CMK (cell line): ENCODE data around the gene PGAM2.

Experiments used
- DNase-seq: peaks from one replicate; pipeline ENCODE4 v3.0.0-alpha.2; 2010; ENCODE audit warnings: low read depth

The PGAM2 gene

DNA sequence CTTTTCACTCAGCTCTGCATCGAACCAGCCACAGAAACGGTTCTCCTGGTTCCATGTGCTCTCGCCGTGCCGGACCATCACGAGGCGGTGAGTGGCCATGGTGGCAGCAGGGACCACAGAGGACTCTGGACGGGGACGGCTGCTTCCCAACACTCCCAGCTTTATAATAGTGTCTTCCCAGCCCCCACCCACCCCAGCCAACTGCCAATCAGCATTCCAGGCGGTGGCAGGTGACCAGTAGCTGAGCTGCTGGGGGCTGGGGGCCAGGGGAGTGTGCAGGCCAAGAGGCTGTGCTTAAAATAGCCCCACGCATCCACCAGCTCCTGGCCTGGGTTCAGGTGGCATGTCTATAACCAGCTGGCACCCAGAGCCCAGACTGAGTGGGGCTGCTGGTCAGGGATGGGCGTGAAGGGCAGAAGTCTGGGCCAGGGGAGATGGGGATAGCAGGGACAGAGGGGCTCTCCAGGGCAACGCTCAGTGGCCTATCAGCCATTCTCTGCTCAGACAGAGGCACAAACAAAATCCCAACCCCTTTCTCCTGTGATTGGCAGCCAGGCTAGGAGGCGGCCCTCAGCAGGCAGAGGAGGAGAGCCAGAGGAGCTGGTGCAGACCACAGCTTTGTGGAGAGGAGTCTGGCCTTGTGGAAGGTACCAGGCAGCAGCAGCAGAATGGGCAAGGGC is at the start of gene PGAM2:
Gene PGAM2, minus strand, starts transcription at position 137 of the 680 bp plus-strand sequence. Its CDS starts 38 bp downstream, at position 99.
- DNase-seq = no peak

DNA sequence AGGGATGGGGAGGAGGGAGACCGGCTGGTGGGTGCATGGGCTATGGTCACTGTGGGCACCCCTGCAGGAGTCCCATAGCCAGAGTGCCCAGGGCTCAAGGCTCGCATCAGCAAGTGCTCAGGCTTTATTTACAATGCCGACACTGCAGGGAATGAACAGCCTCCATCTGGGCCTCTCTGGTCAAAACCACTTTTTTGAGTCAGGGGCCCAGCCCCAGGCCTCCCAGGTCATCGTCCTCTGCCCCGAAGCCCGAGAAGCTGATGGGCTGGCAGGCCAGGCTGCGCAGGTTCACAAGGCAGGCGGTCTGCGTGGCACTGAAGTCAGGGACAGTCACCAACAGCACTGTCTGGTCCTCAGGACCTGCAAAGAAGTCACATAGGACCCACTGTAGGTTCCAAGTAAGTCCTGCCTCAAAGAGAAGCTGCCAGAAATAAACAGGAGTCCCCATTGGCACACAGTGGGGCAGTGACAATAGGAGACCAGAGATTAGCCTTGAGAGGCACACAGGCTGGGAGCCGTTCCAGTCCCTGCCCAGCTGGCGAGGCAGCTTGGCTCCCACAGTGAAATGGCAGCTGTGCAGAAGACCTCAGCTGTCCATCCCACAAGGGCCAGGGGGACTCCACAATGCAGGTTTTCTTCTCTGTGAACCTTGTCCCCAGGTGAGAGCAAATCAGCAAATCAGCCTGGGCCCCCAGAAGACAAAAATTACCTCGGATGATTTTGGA is 49.4 kb upstream of the PGAM2 start:
- DNase-seq = no peak

DNA sequence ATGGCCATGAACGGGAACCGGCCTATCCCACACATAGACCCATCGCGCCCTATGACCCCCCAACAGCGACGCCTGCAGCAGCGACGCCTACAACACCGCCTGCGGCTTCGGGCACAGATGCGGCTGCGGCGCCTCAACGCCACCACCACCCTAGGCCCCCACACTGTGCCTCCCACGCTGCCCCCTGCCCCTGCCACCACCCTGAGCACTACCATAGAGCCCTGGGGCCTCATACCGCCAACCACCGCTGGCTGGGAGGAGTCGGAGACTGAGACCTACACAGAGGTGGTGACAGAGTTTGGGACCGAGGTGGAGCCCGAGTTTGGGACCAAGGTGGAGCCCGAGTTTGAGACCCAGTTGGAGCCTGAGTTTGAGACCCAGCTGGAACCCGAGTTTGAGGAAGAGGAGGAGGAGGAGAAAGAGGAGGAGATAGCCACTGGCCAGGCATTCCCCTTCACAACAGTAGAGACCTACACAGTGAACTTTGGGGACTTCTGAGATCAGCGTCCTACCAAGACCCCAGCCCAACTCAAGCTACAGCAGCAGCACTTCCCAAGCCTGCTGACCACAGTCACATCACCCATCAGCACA is 48.5 kb upstream of the PGAM2 start:
- DNase-seq = no peak

DNA sequence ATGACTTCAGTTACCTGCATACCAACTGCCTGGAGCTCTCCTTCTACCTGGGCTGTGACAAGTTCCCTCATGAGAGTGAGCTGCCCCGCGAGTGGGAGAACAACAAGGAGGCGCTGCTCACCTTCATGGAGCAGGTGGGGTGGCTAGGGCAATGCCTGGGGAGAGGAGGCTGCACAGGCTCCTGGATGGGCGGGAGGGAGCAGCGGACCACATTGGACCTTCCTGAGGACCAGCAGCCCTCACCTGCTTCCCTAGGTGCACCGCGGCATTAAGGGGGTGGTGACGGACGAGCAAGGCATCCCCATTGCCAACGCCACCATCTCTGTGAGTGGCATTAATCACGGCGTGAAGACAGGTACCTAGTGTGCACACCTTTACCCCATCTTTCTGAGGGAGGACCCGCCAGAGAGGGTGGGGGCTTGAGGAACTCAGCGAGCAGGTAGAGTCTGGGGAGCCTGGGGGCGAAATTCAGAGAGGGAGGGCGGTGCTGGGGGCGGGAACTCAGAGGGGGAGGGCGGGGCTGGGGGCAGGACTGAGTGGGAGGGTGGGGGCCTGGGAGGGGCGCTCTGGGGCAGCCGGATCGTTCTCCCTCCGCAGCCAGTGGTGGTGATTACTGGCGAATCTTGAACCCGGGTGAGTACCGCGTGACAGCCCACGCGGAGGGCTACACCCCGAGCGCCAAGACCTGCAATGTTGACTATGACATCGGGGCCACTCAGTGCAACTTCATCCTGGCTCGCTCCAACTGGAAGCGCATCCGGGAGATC is 47.8 kb upstream of the PGAM2 start:
- DNase-seq = no peak

DNA sequence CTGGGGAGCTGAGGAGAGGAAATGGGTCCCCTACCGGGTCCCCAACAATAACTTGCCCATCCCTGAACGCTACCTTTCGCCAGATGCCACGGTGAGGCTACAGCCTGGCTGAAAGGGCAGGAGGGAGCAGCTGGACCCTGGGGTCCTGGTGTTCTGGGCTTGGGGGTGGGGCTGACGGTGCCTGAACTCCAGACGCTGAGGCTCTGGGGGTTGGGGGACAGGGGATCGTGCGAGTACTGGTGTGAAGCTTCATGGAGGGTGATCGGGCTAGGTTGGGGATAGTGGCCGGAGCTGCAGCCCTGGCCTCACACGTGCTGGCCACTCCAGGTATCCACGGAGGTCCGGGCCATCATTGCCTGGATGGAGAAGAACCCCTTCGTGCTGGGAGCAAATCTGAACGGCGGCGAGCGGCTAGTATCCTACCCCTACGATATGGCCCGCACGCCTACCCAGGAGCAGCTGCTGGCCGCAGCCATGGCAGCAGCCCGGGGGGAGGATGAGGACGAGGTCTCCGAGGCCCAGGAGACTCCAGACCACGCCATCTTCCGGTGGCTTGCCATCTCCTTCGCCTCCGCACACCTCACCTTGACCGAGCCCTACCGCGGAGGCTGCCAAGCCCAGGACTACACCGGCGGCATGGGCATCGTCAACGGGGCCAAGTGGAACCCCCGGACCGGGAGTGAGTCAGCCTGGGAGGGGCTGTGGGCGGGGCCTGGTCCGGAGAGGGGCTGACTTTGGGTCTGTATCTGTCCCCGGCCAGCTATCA is 47.0 kb upstream of the PGAM2 start:
- no peak for DNase-seq

DNA sequence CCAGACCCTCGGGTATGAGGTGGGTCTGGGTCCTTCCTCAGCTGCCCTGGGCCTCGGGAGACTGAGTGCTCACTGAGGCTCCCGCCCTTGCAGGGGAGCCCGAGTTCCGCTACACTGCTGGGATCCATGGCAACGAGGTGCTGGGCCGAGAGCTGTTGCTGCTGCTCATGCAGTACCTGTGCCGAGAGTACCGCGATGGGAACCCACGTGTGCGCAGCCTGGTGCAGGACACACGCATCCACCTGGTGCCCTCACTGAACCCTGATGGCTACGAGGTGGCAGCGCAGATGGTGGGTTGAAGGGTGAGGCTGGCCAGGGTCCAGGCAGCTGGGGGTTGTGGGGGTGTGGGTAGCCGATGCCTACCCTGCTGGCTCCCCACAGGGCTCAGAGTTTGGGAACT is 46.4 kb upstream of the PGAM2 start:
- no peak for DNase-seq

DNA sequence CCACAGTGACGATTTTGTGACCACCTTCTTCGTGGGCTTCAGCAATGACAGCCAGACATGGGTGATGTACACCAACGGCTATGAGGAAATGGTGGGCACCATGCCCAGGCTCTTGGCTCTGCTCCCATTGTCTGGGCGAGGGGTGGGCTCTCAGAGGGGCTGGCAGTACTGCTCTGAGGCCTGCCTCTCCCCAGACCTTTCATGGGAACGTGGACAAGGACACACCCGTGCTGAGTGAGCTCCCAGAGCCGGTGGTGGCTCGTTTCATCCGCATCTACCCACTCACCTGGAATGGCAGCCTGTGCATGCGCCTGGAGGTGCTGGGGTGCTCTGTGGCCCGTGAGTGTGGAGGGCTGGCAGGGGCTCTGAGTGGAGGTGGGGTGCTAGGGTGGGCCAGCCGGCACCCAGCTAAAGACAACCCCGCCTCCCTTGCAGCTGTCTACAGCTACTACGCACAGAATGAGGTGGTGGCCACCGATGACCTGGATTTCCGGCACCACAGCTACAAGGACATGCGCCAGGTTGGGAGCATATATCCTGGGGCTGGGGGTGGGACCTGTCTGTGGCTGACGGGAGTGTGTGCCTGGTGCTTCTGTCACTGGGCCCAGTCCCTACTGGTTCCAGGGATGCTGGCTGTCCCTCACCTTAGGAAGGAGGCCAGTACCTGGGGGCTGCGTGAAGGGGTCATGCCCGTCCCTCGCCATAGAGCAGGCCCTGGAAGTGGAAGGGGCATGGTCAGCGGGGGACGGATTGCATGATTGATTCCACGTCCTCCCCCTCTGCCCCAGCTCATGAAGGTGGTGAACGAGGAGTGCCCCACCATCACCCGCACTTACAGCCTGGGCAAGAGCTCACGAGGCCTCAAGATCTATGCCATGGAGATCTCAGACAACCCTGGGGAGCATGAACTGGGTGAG is 45.6 kb upstream of the PGAM2 start:
- no peak for DNase-seq

DNA sequence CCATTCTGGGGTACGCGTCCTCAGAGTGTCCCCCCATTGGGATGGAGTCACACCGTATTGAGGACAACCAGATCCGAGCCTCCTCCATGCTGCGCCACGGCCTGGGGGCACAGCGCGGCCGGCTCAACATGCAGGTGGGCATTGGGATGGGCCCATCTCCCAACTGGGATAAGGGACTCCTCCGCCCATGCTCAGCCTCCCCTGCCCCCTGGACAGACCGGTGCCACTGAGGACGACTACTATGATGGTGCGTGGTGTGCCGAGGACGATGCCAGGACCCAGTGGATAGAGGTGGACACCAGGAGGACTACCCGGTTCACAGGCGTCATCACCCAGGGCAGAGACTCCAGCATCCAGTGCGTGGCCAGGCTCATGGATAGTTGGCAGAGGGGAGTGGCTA is 44.6 kb upstream of the PGAM2 start:
- DNase-seq = no peak

DNA sequence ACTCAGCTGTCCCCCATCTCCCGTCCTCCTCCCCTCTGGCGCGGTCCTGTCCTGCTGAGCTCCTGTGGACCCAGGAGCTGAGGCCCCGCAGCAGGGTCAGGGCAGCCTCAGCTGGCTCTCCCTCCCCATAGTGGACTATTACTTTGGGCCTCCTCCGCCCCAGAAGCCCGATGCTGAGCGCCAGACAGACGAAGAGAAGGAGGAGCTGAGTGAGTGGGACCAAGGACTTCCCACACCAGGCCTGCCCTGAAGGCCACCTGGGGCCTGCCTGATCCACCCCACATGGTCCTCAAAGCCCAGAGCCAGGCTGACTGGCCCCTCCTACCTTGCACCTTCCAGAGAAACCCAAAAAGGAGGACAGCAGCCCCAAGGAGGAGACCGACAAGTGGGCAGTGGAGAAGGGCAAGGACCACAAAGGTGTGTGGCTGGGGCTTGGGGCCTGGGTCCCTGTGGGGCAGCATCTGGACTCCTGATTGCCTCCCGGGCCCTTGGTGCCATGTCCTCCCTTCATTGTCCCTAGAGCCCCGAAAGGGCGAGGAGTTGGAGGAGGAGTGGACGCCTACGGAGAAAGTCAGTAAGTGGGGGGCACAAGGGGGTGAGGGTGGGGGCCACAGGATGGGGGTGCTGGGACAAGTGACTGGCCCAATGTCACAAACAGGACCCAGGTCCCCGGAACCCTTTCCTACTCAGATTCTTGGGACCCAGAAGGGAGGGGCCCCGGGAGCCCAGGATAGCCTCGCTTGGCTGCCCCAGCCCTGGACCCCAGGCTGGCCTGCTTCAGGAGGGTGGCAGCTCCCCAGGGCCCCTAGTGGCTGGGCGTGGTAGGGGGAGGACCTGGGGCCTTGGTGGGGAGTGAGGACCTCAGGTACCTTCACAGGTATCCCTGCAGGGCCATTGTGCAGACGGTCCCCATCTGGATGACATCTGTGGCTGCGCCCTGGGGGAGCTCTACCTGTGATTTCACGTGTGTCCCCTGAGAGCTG is 43.7 kb upstream of the PGAM2 start:
- DNase-seq = no peak

DNA sequence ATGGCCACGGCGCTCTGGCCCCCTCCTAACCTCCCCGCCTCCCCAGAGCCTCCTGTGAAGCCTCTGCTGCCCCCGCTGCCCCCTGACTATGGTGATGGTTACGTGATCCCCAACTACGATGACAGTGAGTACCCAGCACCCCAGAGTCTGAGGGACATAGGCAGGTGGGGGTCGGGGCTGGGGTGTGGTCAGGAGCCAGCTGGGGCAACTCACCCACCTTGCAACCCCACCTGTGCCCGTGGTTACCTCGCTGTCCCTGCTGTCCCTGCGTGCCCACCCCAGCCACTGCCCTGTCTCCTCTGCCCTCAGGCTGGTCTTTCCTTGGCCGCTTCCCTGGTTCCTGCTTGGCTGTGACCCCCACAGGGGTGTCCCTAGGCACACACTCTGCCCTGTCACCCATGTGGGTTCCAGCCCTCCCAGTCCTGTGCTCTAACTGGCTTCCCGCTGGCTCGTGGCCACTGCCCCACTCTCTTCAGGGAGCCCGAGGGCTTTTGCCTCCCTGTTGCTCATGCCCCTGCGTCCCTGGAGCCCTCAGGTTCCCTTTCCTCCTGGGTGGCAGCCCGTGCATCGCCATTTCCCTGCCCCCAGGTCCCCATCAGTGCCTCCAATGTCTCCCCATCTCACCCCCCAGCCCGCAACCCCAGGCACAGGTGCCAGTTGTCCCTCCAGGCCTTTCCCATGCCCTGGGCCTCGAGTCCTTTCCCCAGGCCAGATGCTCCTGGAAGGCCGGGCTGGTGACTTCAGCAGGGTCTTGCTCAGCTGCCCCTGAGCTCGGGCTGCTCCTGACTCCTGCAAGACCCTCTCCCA is 42.8 kb upstream of the PGAM2 start:
- no peak for DNase-seq

DNA sequence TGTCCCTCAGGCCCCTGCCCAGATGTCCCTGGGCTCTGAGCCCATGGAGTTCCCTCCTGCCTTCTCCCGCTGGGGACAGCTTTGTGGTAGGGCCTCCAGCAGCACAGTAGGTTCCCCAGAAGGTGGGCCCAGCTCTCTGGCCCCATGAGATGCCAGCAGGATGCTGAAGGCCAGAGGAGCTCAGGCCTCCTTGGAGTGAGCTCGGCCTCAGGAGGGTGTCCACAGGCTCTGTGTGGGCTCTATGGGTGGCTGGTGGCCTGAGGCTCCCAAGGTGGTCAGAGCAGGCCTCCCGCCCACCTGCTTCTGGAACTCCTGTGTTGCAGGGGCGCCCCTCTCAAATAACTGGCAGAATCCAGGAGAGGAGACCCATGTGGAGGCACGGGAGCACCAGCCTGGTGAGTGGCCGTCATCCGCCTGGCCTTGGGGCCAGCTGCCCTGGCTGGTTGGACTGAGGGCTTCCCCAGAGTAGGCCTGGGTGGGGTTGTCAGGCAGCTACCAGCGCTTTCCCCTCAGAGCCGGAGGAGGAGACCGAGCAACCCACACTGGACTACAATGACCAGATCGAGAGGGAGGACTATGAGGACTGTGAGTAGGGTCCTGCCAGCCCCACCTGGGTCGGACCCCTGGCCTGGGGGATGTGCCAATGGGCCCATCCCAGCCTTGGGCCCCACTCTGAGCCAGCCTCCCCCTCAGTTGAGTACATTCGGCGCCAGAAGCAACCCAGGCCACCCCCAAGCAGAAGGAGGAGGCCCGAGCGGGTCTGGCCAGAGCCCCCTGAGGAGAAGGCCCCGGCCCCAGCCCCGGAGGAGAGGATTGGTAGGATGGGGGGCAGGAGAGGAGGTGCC is 42.0 kb upstream of the PGAM2 start:
- no peak for DNase-seq

DNA sequence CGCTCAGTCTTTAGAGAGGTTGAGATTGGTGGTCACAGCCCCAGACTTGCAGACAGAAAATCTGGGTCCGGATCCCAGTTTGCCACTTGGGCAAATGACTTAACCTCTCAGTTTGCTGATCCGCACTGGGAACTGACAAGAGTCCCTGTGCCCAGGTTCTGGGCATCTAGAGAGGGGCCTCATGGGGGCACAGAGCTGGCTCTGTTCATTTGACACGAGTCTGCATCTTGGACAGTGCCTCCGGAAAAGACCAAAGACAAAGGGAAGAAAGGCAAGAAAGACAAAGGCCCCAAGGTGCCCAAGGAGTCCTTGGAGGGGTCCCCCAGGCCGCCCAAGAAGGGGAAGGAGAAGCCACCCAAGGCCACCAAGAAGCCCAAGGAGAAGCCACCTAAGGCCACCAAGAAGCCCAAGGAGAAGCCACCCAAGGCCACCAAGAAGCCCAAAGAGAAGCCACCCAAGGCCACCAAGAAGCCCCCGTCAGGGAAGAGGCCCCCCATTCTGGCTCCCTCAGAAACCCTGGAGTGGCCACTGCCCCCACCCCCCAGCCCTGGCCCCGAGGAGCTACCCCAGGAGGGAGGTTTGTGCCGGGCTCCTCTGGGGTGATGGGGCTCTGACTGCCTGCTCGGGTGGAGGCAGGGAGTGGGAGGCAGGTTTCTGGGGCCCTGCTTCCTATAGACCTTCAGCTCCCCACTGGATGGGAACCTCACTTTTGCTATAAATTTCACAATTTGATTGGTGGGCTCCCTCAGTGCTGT is 41.1 kb upstream of the PGAM2 start:
- DNase-seq = no peak

DNA sequence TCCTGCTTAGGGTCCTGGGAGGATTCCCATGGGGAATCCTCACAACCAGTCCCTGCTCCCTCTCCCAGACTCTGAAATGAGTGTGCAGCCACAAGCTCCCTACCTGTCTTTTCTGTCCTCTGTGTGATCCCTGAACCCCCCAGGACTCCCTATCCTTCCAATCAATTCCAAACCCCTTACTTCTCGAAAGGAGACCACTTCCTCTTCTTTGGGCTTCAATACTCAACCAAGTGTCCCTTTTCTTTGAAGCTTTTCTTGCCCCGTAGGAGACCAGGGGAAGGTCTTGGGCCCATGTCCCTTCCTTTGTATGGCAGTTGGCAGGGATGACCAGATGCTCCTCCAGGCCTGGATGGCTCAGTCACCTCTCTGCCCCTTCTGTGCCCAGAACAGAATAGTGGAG is 40.5 kb upstream of the PGAM2 start:
- DNase-seq = no peak

DNA sequence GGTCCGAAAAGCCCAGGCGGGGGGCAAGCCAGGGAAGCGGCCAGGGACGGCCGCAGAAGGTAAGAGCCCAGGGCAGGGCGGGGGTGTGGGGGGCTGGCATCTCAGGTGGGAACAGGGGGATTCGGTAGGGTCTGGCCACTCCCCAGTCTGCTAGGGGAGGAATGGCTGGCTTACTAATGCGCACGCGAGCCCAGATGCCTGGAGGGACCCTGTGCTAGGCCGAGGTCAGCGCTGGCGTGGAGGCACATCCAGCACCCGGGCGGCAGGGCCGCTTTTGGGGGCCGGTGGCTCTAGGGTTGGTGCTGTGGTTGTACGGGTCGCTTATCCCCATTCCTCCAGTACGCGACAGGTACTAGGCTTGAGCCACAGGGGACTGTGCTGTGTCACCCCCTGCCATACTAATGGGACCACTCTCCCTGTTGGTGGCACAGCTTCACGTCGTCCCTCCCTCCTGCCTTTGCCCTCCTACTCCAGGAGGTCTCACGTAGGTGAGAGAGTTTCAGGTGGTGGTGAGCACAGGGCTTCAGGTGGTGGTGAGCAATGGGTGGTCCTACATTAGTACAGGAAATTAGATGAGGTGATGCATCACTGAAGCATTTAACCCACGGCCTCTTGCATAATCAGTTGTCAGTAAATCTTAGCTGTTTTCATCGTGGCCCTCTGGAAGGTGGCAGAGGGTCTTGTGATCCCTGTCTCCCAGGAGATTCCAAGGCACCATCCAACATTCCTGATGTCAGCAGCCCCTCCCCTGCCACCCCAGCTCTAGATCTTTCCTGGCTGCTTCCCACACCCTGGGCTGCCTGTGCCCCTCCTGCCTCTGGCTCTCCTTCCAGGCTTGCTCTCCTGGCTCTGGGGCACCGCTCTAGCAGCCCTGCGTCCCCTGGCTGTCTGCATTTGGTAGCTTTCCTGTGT is 39.7 kb upstream of the PGAM2 start:
- no peak for DNase-seq

DNA sequence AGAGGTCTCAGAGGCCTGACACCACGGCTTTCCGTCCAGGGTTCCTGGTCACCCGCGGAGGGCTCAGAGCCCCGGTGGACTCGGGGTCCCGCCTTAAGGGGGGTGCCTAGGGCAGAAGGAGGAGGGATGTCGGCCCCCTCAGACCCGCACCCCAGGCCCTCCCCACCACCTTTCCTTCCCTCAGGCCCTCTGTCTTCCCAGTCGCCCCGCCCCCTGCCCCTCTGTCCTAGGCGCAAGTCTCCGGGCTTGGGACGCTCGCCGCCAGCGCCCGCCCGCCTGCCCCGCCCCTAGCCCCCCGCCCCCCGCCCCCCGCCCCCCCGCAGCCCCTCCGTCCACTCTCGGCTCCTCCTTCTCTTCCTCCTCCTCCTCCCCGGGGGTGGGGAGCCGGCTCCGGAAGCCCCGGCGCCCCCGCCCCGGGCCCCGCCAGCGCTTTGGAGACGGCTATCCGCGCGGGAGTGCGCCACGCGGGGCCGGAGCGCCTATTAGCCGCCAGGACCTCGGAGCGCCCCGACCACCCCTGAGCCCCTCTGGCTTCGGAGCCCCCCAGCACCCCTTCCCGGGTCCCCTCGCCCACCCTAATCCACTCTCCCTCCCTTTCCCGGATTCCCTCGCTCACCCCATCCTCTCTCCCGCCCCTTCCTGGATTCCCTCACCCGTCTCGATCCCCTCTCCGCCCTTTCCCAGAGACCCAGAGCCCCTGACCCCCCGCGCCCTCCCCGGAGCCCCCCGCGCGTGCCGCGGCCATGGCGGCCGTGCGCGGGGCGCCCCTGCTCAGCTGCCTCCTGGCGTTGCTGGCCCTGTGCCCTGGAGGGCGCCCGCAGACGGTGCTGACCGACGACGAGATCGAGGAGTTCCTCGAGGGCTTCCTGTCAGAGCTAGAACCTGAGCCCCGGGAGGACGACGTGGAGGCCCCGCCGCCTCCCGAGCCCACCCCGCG is 38.8 kb upstream of the PGAM2 start, which contains the start of gene AEBP1:
Gene AEBP1, plus strand, starts transcription at position 423 of the 937 bp plus-strand sequence. Its CDS starts 321 bp downstream, at position 744.
- DNase-seq = no peak
